ENCODE data around the gene FAM163A.
"Not testable (repeated sequence)": the region's sequence is repeated elsewhere in the genome, so short reads cannot be mapped to it uniquely, and the experiment has no call there.

The FAM163A gene

DNA sequence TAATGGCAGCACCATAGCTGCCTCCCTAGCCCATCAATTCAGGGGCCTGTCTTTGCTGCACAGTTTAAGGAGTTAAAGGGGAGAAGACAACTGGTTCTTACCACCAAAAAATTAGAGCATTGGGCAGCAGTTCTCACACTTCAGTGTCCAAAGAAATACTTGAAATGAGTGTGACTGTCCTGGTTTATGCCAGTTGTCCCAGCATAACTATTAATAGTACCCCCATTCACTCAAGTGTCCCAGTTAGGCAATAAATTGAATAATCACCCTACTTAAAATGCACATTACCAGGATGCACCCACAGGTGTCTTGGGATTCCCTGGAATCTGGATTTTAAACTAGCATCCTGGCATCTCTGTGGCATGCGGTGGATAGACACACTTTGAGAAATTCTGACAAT lies 51.1 kb downstream of the FAM163A start:
- no peak for DNase-seq (ENCODE audit: low read depth)

DNA sequence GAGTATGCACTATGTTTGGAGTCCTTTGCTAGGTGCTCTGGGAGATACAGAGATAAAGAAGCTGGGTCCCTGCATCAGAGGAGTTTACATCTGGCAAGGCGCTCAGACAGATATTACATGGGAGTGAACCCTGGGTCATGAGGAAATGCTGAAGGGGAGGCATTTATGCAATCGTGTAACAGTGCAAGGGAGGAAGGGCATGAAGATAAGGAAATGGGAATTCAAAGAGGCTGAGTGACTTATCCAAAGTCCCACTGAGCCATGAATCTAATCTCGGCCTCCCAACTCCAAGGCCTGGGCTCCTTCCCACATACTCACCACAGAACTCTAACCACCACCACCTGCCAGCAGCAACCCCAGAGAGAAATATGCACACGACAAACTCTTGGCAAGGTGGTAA lies 51.6 kb downstream of the FAM163A start:
- no peak for DNase-seq (ENCODE audit: low read depth)

DNA sequence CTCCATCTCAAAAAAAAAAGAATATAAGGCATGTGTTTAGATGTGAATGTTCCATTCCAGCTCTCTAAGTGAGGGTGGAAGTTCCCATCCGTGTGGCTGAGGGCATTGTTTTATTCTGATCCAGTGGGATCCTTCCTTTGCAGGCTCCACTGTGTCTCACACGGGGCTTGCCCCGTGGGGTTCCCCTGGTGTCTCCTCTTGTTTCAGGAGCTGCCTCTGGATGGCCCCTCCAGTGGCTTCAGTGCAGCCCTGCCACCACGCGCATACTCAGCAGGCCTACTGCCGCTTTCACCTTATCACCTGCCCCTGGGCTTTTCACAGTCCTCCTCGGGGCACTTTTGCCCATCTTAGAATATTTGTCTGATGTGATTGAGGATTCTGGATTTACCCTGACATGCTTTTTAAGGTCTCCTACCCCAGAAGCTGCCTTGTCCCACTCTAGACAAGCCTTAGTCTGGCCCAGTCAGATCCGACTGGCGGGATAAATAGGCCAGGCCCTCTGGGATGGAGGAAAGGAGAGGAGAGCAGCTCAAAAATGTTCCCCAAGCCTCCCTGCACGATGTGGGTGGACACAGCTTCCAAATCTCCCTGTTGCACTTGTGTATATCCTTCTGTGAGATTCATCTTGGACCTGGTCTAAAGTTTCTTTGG lies 55.2 kb downstream of the FAM163A start:
- no peak for DNase-seq (ENCODE audit: low read depth)

DNA sequence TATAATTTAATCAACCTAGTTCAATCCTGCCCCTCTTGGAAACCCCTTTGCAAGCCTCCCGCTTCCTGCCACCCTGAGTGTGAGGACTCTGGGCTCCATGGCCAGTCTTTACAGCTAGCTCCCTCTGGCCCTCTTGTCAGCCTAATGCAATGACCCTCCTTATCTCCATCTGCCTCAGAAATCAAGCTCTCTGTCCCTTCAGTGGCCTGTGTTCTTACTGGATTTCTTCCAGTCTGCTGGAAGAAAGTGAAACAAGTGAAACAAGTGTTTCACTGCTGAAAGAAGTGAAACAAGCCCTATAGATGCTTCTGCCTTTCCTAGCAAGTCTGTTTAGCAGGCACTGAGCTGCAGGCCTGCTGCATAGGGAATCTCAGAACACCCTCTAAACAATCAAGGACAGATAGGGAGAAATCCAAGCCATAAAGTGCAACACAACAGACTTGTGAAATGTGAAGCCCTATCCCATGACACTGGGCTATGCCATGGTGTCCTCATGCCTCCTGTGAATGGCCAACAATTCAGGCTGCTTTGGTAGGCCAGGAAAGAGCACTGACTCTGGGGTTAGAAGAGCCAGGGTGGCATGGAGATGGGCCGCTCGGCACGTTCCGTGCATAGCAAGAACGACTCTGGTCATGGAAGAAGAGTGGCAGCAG lies 55.9 kb downstream of the FAM163A start:
- no peak for DNase-seq (ENCODE audit: low read depth)

DNA sequence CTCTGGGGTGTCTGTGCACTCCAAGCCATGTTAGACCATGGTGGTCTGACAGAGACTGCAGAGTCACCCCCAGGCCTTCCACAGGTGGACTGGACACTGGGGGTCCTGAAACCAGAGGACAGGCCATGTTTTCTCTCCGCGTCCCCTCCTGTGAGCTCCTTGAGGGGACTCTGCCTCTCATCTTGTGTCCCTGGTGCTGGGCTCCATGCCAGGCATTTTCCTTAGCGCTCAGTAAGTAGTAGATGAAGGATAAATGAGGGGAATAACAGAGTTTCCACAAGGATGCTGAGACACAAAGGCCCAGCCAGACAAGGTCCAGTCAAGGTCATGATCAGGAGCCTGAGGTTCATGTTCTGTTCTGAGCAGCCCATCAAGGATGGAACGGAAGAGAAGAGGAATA lies 57.4 kb downstream of the FAM163A start:
- no peak for DNase-seq (ENCODE audit: low read depth)

DNA sequence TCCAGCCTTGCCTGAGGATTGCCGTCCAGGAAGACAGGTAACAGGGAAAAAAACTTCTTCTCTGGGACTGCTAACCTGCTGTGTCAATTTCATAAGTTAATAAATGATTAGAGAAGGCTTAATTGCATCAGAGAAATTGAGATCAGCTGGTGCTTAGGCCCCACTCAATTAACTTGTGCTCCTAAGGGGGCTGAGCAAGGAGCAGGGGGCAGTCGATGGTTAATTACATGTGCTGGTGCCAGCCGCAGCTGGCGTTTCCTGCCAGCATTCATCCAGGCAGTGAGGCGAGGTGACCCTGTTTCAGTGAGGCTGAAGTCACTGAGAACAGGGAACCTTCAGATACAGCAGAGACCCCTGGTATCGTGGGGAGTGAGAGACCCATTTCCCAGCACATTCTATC lies 60.0 kb downstream of the FAM163A start:
- no peak for DNase-seq (ENCODE audit: low read depth)

DNA sequence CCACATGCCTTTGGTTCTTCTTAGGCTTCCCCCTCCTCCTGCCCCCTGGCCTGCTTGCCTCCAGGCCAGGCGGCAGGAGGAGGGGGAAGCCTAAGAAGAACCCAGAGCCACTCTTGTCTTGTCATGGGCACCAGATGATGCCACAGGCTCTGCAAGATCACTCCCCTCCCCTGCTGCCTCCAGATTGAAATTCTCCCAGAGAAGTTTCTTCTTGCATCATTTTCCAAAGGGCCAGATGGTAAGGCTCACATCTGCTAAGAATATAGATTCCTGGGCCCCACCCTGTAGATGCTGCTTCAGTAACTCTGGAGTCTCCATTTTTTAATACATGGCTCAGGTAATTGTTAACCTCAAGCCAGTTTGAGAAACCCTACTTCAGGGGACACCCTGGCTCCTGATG lies 60.8 kb downstream of the FAM163A start:
- no peak for DNase-seq (ENCODE audit: low read depth)

DNA sequence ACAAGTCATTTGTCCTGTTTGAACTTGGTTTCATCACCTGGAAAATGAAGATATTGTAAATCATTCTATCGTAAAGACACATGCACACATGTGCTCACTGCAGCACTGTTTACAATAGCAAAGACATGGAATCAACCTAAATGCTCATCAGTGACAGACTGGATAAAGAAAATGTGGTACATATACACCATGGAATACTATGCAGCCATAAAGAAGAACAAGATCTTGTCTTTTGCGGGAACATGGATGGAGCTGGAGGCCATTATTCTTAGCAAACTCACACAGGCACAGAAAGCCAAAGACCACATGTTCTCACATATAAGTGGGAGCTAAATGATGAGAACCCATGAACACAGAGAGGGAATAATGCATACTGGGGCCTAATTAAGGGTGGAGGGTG lies 61.3 kb downstream of the FAM163A start:
- not testable (repeated sequence) for DNase-seq (ENCODE audit: low read depth)

DNA sequence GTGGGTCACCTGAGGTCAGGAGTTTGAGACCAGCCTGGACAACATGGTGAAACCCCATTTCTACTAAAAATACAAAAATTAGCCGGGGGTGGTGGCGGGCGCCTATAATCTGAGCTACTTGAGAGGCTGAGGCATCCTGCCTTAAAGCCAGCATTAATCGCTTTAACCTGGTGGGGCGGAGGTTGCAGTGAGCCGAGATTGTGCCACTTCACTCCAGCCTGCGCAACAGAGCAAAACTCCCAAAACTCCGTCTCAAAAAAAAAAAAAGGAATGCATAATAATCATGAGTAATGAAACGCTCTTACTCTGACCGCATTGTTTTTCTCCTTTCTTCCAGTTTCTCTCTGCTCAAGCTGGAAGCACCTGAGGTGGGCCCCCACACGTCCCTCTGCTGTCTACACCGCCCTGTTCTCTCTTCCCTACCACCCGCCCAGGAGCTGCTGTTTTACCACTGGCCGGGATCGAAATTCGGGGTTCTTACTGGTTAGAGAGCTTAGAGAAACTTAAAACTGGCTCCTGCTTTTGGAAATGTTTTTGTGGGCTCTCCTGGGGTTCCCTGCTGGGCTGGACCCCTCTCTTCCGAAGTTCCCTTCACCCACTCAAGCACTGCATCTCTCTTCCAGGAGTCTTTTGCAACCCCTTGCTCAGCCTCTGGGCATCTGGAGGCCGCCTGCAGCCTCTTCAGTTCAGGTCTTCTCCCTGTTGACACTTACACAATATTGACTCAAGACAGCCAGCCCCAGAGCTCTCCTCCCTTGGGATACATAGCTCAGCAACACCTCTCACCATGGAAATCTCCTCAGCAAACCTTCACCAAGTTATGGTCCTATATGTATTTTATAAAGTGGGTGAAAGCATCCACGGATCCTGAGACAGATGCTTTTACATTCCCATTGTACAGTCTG lies 62.5 kb downstream of the FAM163A start:
- DNase-seq (ENCODE audit: low read depth): no peak

DNA sequence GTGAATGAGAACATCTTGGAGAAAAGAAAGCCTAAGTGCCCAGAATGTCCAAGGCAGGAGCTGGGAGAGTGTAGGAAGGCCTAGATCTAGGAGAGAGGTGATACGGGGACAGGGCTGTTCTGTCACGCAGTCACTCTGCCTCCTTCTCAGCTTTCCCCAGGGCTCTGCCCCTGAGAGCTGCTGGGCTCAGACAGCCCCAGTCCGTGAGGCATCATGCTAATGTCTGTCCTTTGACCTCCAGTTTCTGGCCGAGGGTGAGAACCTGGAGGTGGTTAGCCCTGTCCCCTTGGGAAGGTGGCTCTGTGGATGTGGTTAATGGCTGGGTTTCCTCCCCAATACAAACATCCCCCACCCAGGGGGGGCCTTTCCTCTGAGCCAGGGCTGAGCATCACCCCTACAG lies 63.2 kb downstream of the FAM163A start:
- no peak for DNase-seq (ENCODE audit: low read depth)

DNA sequence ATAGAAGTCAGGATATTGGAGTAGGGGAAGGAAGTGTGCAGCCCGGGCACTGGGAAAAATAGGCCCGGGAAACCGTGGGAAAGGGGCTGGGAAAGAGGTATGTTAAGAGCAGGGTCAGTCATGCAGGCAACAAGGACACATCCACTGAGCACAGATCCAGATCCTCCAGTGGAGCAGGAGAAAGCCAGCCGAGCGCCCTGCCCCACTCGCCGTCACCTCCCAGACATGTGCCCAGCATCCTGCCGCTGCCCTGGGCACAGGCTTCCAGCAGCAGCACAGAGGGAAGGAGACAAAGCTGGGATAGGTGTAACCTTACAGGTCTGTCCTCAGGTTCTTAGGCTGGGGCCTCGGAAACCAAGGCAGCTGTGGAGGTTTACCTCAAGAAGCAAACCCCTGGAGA lies 64.2 kb downstream of the FAM163A start:
- DNase-seq (ENCODE audit: low read depth): no peak

DNA sequence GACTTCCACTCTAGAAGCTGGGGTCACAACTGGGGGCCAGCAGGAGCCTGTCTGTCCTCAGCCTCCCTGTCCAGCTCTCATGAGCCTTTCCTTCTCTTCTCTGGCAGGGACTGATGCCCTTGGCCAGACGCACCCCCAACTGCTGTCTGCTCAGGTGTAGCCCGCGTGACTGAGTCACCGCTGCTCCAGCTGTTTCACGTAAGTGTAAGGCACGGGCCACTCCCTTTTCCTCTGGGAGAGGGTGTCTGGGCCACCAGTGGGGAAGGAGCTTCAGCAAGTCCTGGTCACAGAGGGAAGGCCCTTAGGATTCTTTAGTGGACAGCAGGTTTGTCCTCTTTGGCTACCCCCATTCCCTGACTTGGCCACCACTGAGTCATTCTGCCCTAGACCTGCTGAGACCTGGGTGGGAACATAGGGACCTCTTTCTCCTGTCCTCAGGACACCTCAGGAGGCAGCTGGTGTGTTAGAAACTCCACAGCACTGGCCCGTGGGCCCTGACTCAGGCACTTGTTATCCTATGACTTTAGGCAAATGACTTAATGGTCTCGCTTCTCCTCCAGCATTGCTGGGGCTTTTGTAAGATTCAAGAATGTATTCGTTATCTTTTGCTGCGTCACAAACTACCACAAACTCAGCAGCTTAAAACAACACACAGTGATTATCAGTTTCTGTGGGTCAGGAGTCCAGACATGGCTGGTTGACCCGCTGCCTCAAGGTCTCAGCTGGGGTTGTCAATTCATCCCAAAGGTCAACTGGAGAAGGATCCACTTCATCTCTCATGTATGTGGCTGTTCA lies 64.8 kb downstream of the FAM163A start:
- no peak for DNase-seq (ENCODE audit: low read depth)

DNA sequence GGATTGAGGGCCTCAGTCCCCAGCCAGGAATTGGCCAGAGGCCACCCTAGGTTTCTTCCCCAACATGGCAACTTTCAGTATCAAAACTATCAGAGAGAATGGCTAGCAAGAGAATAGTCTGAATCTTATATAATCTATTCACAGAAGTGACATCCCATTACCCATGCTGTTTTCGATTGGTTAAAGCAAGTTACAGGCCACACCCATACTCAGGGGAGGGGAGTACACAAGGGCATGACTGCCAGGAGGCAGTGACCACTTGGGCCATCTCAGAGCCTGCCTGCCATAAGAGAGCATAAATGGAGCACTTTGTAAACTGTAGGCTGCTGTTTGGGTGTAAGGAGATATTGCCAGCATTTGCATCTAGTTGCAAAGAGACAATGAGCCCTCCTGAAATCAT lies 65.4 kb downstream of the FAM163A start:
- no peak for DNase-seq (ENCODE audit: low read depth)

DNA sequence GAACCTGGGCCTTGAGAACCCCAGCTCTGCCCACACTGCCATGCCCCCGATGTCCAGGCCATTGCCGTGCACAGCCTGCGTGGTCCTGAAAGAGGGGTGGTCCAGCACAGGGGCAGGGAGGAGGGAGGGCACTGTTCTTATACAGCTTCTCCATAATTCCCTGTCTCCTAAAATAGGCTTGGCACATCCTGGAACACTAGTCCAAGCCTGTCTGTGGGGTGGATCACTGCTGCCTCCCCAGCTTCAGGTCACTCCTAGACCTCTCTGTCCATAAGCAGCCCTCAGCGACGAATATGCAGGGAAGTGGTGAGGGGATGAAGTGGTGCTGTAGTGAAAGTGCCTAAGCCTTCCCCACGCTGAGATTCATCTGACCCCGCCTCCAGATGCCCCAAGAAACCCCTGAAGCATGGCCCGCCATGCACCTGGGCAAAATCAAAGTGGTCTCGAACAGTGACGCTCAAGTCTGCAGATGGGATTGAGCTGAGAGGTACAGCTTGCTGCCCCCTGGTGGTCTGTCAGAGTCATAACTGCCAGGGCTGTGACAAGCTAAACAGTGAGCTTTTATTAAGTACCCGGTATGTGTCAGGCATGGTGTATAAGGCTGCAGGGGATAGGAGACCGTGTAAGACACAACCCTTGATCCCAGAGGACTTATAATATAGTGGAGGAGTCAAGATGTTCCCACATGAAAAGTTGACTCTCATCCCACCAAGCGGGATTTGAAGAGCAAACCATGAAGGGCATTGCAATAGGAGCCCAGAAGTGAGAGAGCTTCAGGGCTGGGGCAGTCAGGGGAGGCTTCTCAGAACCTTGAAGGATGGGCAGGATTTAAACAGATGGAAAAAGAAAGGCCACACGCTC lies 66.6 kb downstream of the FAM163A start:
- peak; percentile 53 for DNase-seq (ENCODE audit: low read depth)

DNA sequence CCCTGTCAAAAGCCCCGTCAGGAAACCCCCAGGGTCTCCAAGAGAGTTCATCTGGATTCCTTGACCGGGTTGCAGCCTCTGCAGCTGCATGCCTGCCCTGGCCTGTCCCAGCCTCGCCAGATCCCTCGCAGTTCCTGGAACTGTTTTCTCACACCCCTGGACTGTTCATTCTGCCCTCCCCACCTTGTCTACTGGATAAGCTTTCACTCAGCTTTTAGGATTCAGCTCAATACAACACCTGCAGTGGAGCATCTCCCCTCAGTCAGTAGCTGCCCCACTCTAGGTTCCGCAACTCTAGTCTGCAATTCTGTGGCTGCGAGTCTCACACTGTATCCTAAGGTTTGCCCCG lies 67.2 kb downstream of the FAM163A start:
- DNase-seq (ENCODE audit: low read depth): no peak

DNA sequence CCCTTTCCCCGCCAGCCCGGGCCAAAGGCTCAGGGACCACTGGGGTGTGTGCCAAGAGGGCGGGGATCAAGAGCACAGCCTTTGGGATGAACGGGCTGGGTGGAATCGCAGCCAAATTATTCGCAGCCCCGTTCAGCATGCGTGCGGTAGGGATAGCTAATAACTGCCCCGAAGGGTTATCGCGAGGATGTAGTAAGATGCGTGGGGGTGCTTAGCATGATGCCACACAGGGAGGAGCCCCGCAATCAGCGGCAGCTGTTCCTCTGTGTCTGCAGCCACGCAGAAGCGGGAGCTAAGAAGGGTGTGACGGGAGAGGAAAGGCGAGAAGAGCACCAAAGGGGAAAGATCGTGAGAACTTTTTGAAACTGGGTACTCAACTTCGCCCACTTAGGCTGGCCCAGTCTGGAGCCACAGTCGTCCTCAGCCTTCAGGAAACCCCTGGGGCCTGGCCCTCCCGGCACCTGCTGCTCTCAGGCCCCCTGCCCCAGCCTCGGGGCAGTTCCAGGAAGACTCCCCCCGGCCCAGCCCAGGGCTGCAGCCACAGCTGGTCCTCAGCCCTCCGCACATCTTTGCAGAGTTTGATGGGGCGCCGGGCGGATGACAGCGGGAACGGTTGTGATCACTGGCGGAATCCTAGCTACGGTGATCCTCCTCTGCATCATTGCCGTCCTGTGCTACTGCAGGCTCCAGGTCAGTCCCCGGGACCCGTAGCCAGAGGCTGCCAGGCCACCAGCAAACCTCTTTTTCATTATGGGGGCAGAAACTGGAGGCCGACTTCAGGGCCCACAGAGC lies 69.6 kb downstream of the FAM163A start:
- DNase-seq (ENCODE audit: low read depth): no peak

DNA sequence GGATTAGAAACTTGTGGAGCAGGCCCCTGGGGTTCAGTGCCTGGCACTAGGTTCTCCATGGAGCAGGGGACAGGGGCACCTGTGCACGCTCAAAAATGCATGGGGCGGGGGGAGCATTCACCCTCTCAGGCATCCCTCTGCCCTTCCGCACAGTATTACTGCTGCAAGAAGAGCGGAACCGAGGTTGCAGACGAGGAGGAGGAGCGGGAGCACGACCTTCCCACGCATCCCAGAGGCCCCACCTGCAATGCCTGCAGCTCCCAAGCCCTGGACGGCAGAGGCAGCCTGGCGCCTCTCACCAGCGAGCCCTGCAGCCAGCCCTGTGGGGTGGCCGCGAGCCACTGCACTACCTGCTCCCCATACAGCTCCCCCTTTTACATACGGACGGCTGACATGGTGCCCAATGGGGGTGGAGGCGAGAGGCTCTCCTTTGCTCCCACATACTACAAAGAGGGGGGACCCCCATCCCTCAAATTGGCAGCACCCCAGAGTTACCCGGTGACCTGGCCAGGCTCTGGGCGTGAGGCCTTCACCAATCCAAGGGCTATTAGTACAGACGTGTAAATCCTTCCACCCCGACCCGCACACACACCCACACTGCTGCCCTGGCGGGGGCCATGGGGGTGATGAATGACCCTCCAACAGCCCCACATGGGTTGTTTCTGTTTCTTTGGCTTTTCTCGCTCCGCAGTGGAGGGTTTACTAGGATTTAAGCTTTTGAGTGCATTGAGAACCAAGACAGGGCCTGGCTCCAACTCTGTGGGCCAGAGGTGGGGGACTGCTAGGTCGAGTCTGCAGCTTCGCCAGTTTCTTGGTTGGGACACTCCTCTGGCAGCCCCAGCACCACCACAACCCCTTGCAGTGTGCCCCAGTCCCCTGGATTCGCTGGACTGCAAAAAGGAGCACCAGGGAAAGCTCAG lies 70.8 kb downstream of the FAM163A start:
- no peak for DNase-seq (ENCODE audit: low read depth)

DNA sequence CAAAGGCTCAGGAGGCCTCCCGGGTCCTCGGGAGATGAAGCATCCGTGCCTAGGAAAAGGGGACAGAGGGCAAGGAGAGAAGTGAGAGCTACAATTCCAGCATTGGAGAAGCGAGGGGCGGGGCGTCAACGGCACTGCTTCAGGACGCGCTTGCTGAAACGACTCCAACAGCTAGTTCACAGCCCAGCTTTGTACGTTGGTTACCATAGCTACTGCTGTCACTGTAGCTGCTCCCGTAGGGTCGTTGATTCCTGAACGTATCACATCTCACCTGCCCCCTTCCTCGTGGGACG lies 71.4 kb downstream of the FAM163A start:
- DNase-seq (ENCODE audit: low read depth): no peak

DNA sequence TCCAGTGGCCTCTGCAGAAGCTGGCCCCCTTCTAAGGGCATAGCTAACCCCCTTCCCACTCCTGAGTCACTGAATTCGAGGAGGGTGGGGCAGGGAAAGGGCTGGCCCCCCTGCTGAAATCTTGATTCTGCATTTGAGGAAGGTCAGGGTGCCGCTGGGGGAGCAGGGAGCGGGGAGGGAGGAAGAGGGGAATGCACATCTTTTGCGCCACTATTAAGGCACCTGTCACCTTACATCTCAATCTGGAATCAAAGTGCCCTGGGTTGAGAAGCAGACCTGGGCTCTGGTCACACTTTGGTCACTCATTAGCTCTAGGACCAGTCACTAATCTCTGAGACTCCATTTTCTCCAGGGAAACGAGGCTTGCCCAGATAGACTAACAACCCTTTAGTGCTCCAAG lies 72.5 kb downstream of the FAM163A start:
- no peak for DNase-seq (ENCODE audit: low read depth)

Data from activated T-cell treated with anti-CD3 and anti-CD28 coated beads for 48 hours (primary cell).